ENCODE measurements around the gene ARHGAP42. TPM values are rescaled to one million over a fixed set of nuclear protein-coding genes. Genes with fewer than 3 reads are reported as not detected.

The ARHGAP42 gene
- total RNA-seq, 1 experiment from 2014 or later, result 39.1 TPM

GRCh38 chr11:100832829-100833228 is 145.7 kb downstream of the ARHGAP42 start:
- no peak for TF ChIP-seq CTCF (conservative IDR thresholded peaks at IDR 0.05)
- H2BK5ac ChIP-seq (ENCODE audit: insufficient read length, low read length), result no peak overlapping the region
- H3K79me2 ChIP-seq (ENCODE audit: insufficient read depth, low read length), result no peaks in the 10 kb centered on the region; the same call in 1 of the 2 replicates
- H3K9me3 ChIP-seq (ENCODE audit: control insufficient read depth, low read depth, low read length), result no peaks in the 10 kb centered on the region
- H2BK12ac ChIP-seq (ENCODE audit: insufficient read length, low read depth, low read length), result no peak overlapping the region
- no CpG with 5 or more reads among the region's 1 CpG for WGBS (ENCODE audit: extremely low coverage, insufficient read length, low lambda C conversion rate)
- H2BK20ac ChIP-seq (ENCODE audit: low read depth, low read length, poor library complexity, severe bottlenecking), result no peak overlapping the region
- no peak overlapping the region for H2AFZ ChIP-seq (ENCODE audit: low read length)
- H3T11ph ChIP-seq (ENCODE audit: low read length), result no peak overlapping the region
- Mint-ChIP-seq H3K9me3 (no peaks in the 10 kb centered on the region), H3K4me3 (no peak overlapping the region), H3K4me1 (peaks cover 55 to 59% of the 10 kb centered on the region in 2 experiments), H3K36me3 (ENCODE audit: insufficient read depth in 1 of 3, low read depth in 3 of 3) (no peaks in the 10 kb centered on the region), H3K27ac (0 out of 7 replicates have a peak overlapping the region, but pooled peaks of 1 of the 3 experiments have one; percentile 8), H3K27me3 (ENCODE audit: low read depth) (no peaks in the 10 kb centered on the region)
- no peak overlapping the region for H3K4me2 ChIP-seq (ENCODE audit: insufficient read depth, insufficient read length, low read length)
- H4K20me1 ChIP-seq (ENCODE audit: control insufficient read depth, insufficient read depth, insufficient read length), result no peaks in the 10 kb centered on the region
- H3K27me3 ChIP-seq (ENCODE audit: insufficient read depth, low read length), result no peaks in the 10 kb centered on the region
- no peak for DNase-seq
- H3K18ac ChIP-seq (ENCODE audit: insufficient read length, low read depth, low read length), result no peak overlapping the region
- no peak overlapping the region for H2BK15ac ChIP-seq (ENCODE audit: low read depth, low read length)
- H3K27ac ChIP-seq (ENCODE audit: insufficient read length, low read depth, low read length), result no peak overlapping the region
- no peak overlapping the region for H3K9ac ChIP-seq (ENCODE audit: extremely low read depth, insufficient read length, low read length)
- no peak overlapping the region for H3K14ac ChIP-seq (ENCODE audit: insufficient read depth, low read length)
- no peak overlapping the region for H3K56ac ChIP-seq (ENCODE audit: insufficient read length, low read depth, low read length)
- no peak overlapping the region for H3K4ac ChIP-seq (ENCODE audit: low read depth, low read length)
- H3K4me1 ChIP-seq (ENCODE audit: insufficient read depth, low read length), result peaks cover 8% of the 10 kb centered on the region; the same call in 1 of the 2 replicates
- no peak overlapping the region for H3K23ac ChIP-seq (ENCODE audit: insufficient read length, low read depth, low read length)
- H3K23me2 ChIP-seq (ENCODE audit: insufficient read length, low read depth, low read length, poor library complexity, severe bottlenecking), result no peaks in the 10 kb centered on the region
- no peak overlapping the region for H2BK120ac ChIP-seq (ENCODE audit: low read depth, low read length, poor library complexity, severe bottlenecking)
- H3K79me1 ChIP-seq (ENCODE audit: insufficient read depth, low read depth, low read length, poor library complexity, severe bottlenecking), result no peaks in the 10 kb centered on the region
- H4K5ac ChIP-seq (ENCODE audit: insufficient read length, low read depth, low read length), result no peak overlapping the region
- H4K8ac ChIP-seq (replicated peaks; ENCODE audit: insufficient read length, low read depth, low read length), result no peak overlapping the region
- no peak overlapping the region for H4K91ac ChIP-seq (ENCODE audit: insufficient read length, low read depth, low read length)
- no peak overlapping the region for H2AK5ac ChIP-seq (ENCODE audit: insufficient read length, low read length)

Data from H9 (cell line).